HG02981 (cell line): ENCODE results near the gene CCDC74B.
A peak's percentile ranks its signal among the peaks of the same experiment; 100 is the strongest.
"Not testable (repeated sequence)": the region's sequence is repeated elsewhere in the genome, so short reads cannot be mapped to it uniquely, and the experiment has no call there.

ENCODE experiments used
- ATAC-seq: cut with Tn5 transposase; IDR thresholded peaks from one replicate; pipeline ENCODE4 v1.9.1; 2021; ENCODE audit warnings: mild to moderate bottlenecking, moderate library complexity; ENCODE audit not compliant: unreplicated experiment

The CCDC74B gene

DNA sequence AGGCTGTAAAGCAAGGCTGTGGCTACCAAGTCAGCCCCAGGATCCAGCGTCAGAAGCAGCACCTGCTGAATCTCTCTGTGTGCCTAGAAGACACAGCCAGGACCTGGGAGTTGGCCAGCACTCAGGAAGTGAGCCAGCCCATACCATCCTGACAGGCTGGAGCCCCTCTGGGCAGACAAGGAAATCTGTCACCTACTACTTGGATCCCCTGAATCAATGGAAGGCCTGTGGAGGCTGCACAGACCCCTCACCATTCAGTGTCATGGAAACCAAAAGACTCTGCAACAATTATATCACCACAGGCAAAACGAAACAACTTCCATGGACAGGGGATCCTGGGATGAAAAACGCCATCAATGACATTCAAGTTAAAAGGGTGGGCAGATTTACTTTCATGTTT is 21.7 kb upstream of the CCDC74B start:
- ATAC-seq, result not testable (repeated sequence)

GRCh38 chr2:130165293-130166016 is 20.5 kb upstream of the CCDC74B start:
- ATAC-seq, result no peak

DNA sequence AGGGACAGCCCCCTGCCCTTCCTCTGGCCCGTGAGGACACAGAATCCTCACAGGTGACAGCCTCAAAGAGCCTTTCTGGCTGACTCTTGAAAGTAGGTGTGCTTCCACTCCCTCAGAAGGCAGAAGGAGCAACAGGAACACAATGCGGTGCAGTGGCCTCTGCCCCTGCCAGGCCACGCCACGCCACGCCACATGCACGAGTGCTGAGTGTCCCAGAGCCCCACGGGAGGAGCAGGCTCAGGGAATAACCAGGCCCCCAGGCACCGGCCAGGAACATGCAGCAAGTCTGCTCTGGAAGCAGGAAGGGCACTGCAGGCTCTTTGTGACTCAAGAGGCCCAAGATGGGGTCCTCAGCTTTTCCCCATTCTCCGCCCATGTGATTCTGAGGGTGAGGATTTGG is 18.1 kb upstream of the CCDC74B start:
- no peak for ATAC-seq

DNA sequence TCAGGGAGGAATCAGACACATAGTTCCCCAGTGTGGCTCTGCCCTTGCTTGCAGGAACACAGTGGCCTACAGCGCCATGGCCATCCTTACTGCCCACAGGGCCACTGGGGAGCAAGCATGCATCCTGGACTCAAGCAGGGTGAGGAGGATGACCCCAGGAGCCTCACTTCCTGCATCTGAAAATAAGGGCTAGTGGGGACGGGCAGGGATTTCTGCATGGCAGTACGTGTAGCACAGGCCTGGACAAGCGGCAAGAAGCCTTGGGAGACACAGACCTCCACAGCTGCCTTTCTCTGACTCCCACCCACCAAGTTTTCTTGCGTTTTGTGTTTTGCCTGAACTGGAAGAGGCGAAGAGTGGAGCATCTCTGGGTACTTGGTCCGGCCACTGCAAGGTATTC is 17.6 kb upstream of the CCDC74B start:
- ATAC-seq, result not testable (repeated sequence)

- ATAC-seq, result not testable (repeated sequence)
These were observed 16.2 kb upstream of the CCDC74B start for GRCh38 chr2:130160838-130161705.

- ATAC-seq, result no peak
These were observed 15.2 kb upstream of the CCDC74B start for GRCh38 chr2:130160131-130160530.

GRCh38 chr2:130159376-130159775 is 14.5 kb upstream of the CCDC74B start:
- not testable (repeated sequence) for ATAC-seq

GRCh38 chr2:130158631-130159030 is 13.7 kb upstream of the CCDC74B start:
- no peak for ATAC-seq

GRCh38 chr2:130157825-130158514 is 13.1 kb upstream of the CCDC74B start:
- ATAC-seq, result peak; percentile 80

- ATAC-seq, result peak; percentile 30
These were observed 12.4 kb upstream of the CCDC74B start for GRCh38 chr2:130157354-130157753.

DNA sequence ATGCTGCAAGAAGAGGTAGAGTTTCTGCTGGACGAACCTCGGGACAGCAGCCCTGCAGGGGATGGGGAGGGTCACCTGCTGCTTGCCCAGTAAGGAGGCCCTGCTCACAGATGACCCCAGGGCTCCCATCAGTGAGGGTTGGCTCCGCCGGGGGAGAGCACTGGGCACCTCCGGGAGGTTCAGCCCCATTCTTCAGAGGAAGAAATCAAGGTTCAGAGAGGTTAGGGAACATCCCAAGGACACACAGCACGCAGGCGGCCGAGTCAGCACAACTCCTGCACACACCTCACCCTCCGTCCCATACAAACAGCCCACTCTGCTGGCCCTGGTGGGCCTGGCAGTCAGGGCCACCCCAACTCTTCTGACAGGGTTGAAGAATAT is 11.7 kb upstream of the CCDC74B start:
- ATAC-seq, result no peak

GRCh38 chr2:130155956-130156623 is 11.2 kb upstream of the CCDC74B start:
- ATAC-seq, result not testable (repeated sequence)

DNA sequence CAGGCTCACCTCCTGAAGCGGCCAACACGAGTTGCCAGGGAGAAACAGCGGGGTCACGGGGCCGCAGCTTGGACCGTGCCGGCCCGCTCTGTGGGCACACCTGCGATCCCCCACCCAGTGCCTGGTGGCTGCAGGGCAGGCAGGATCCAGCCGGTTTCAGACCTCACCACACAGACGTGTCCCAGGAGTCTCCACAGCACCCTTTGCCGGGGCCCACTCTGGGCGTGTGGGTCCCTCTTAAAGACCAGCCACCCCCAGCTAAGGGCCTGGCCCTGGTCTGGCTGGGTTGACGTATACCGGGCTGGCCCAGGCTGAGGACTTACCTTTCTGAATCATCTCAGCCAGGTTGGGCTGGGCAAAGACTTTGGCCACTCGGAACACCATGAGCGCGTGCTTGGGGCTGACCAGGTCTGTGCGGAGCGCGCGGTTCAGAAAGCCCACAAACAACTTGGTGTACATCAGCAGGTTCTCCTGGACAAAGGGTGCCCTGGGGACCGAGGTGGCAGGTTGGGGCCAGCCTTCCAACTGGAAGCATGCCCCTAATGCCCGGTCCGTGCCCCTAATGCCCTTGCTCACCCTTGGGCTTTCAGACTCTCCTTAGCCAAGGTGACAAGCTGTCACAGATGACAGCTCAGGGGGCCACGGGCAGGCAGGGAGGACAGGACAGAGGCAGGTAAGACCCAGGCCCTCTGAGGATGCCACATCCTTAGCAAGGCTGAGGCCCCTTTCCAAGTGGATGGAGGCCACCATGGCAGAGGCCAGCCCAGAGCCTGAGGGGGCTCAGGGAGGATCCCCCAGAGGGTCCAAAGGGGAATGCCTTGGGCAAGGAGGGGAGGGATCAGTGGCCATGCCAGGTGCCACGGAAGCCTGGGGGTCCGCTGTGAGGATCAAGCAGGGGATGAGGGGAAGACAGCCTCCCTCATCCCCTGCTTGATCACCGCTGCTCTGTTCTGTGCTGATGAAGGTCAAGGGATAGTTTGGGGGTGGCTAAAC is 10.2 kb upstream of the CCDC74B start:
- no peak for ATAC-seq

- ATAC-seq, result not testable (repeated sequence)
These were observed 9.5 kb upstream of the CCDC74B start for GRCh38 chr2:130154423-130154770.

GRCh38 chr2:130153721-130154422 is 9.0 kb upstream of the CCDC74B start:
- not testable (repeated sequence) for ATAC-seq

DNA sequence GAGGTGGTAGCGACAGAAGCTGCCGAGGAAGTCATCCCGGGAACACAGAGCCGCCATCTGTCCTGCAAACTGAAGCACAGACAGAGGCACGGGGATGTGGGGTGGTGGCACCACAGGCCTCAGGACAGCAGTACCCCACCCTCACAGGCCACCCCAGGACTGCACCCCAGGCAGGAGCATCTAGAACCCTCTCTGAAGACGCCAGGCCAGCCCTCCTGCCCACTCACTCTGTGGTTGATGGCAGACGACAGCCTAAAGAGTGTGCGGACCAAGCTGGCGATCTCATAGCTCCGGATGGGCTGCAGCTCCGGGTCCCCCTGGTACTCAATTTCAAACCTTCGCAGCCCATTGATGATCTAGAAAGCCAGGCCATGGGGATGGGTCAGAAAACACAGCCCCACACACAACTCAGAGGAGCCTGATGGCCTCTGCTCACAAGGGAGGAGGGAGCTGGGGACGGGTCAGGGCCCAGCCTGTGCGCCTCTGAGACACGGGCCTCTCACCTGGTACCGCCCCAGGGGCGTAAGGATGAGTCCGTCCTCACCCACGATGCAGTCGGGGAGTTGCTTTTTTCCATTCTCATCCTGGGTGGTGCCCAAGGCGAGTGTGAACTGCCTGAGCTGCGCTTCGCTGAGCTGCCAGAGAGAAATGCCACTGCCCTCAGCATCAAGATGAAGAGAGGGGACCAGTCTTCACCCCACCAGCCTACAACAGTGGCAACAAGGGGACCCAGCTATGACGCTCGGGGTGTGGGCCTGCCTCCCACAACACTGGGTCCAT is 8.1 kb upstream of the CCDC74B start:
- ATAC-seq, result no peak

GRCh38 chr2:130152136-130152815 is 7.4 kb upstream of the CCDC74B start:
- ATAC-seq, result not testable (repeated sequence)

DNA sequence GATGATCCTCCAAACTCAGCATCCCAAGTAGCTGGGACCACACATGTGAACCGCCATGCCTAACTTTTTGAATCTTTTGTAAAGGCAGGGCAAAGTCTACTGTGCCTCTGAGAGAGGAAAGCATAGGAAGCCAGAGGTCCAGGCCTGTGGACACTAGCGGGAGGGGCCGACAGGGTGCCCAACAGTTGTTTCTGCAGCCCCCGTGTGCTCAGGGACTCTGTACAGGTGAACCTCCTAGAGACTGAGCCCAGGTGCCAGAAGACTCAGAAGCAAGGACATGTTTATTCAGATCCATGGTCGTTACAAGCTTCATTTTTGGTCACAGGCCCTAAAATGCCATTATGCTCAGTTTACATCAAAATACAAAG is 6.2 kb upstream of the CCDC74B start:
- ATAC-seq, result not testable (repeated sequence)
